GM12873 (cell line): ENCODE data around the gene VEGFD.

Experiments
- CTCF ChIP-seq: IDR thresholded peaks from 2 replicates; pipeline ENCODE4 v1.5.1; 2012; ENCODE audit warnings: low read depth, mild to moderate bottlenecking, moderate library complexity, low read length, control low read depth; ENCODE audit not compliant: insufficient read depth; ENCODE audit errors: missing control alignments

The VEGFD gene

GRCh38 chrX:15413101-15413500 lies 28.9 kb upstream of the VEGFD start:
- TF ChIP-seq CTCF: no peak

- no peak for TF ChIP-seq CTCF
Observed at GRCh38 chrX:15410947-15411346, 26.7 kb upstream of the VEGFD start.

- no peak for TF ChIP-seq CTCF
Observed at GRCh38 chrX:15410430-15410829, 26.2 kb upstream of the VEGFD start.

GRCh38 chrX:15405846-15406245 lies 21.6 kb upstream of the VEGFD start:
- TF ChIP-seq CTCF: no peak

GRCh38 chrX:15404401-15405096 lies 20.3 kb upstream of the VEGFD start:
- no peak for TF ChIP-seq CTCF

GRCh38 chrX:15401378-15401777 lies 17.2 kb upstream of the VEGFD start:
- TF ChIP-seq CTCF: no peak

- no peak for TF ChIP-seq CTCF
Observed at GRCh38 chrX:15399962-15400391, 15.8 kb upstream of the VEGFD start.
